Lung (tissue), 12 donors: ENCODE measurements around the gene PLEKHH3. TPM values are rescaled to one million over a fixed set of nuclear protein-coding genes. Genes with fewer than 3 reads are reported as not detected.
"Not testable (repeated sequence)": the region's sequence is repeated elsewhere in the genome, so short reads cannot be mapped to it uniquely, and the experiment has no call there.

ENCODE experiments used
- ATAC-seq: fragments of 200-7000 bp; cut with Tn5 transposase; one replicate; pipeline ENCODE4 v1.9.1; 2020; ENCODE audit warnings: moderate number of reproducible peaks; ENCODE audit not compliant: insufficient read depth, low FRiP score
- DNase-seq, 3 donors: peaks; one replicate each; pipeline ENCODE4 v3.0.0-alpha.2; 2013 to 2017
- H3K27ac ChIP-seq, 2 donors: one replicate each; pipeline ENCODE4 v1.5.1; 2013; ENCODE audit warnings: mild to moderate bottlenecking in 2 of 2, moderate library complexity in 2 of 2, control low read depth in 1 of 2, inconsistent platforms in 1 of 2, low read depth in 1 of 2, low read length in 1 of 2
- H3K27me3 ChIP-seq, 3 donors: one replicate each; pipeline ENCODE4 v1.5.1; 2013; ENCODE audit warnings: low read length in 2 of 3; ENCODE audit not compliant: control insufficient read depth in 3 of 3, insufficient read depth in 3 of 3
- H3K36me3 ChIP-seq, 4 donors: one replicate each; pipeline ENCODE4 v1.5.1; 2013; ENCODE audit warnings: low read length in 4 of 4, mild to moderate bottlenecking in 1 of 4, moderate library complexity in 1 of 4; ENCODE audit not compliant: control insufficient read depth in 4 of 4, insufficient read depth in 4 of 4
- H3K4me1 ChIP-seq, 5 donors: one replicate each; pipeline ENCODE4 v1.5.1; 2013; ENCODE audit warnings: low read length in 5 of 5, mild to moderate bottlenecking in 2 of 5, moderate library complexity in 1 of 5; ENCODE audit not compliant: control insufficient read depth in 5 of 5, insufficient read depth in 5 of 5
- H3K4me3 ChIP-seq: one replicate; pipeline ENCODE4 v1.5.1; 2013; ENCODE audit warnings: mild to moderate bottlenecking, control low read depth, moderate library complexity
- H3K9ac ChIP-seq, 2 donors: one replicate each; pipeline ENCODE4 v1.5.1; 2013; ENCODE audit warnings: low read length in 2 of 2, control low read depth in 1 of 2; ENCODE audit not compliant: insufficient read depth in 1 of 2
- H3K9me3 ChIP-seq, 4 donors: one replicate each; pipeline ENCODE4 v1.5.1; 2013; ENCODE audit warnings: low read length in 3 of 4, mild to moderate bottlenecking in 1 of 4, moderate library complexity in 1 of 4; ENCODE audit not compliant: control insufficient read depth in 4 of 4, insufficient read depth in 3 of 4
- WGBS, 2 donors: extraction: QIAGEN DNeasy Blood & Tissue Kit; methylation state at CpG; one replicate each; pipeline ENCODE4 v1.1.7; 2013; 5-methylcytosine and 5-hydroxymethylcytosine counted together
- polyA plus RNA-seq, 2 donors: library from polyadenylated mRNA; stranded (reverse); fragments of 200-250 nt; gene quantifications; one replicate each; pipeline ENCODE4 v1.2.1, GENCODE V29; 2013
- total RNA-seq, 2 donors: library from RNA; depleted of rRNA in 1 of 2; stranded (reverse); fragments of >200 nt in 1 of 2; gene quantifications; one replicate each; pipeline ENCODE4 v1.2.1, GENCODE V29; 2014 to 2021
- TF ChIP-seq, protein P1 (sequence below): IDR thresholded peaks from 2 replicates; pipeline ENCODE4 v1.5.1; 2012; ENCODE audit warnings: mild to moderate bottlenecking; ENCODE audit errors: control extremely low read depth, extremely low read depth
- donor health status: control.
- donor health status: control.
- donor health status: Bipolar disorder and iron deficiency.
- donor health status: healthy.
- donor health status: DM: yes; HTN: yes; CAD: no.

PLEKHH3 gene
- total and polyA plus RNA-seq, 4 donors = 21.2 to 30.2 (median 22.9) TPM

DNA sequence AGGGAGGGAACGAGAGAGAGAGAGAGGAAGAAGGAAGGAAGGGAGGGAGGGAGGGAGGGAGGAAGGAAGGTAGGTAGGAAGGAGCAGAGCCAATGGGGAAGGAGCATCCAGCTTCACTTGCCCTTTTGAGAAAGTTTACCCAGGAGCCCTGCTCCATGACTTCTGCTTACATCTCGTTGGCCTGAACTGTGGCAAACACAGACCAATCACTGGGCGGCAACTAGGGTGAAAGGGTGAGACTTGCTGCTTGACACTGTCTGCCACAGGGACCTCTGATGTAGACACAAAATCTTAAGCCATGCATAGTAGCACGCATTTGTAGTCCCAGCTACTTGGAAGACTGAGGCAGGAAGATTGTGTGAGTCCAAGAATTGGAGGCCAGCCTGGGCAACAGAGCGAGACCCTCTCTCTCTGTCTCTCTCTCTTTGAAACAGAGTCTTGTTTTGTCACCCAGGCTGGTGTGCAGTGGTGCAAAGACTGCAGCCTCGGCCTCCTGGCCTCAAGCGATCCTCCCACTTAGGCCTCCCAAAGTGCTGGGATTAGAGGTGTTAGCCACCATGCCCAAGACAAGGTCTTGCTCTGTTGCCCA lies 37.2 kb downstream of the PLEKHH3 start:
- TF ChIP-seq, protein P1, sequence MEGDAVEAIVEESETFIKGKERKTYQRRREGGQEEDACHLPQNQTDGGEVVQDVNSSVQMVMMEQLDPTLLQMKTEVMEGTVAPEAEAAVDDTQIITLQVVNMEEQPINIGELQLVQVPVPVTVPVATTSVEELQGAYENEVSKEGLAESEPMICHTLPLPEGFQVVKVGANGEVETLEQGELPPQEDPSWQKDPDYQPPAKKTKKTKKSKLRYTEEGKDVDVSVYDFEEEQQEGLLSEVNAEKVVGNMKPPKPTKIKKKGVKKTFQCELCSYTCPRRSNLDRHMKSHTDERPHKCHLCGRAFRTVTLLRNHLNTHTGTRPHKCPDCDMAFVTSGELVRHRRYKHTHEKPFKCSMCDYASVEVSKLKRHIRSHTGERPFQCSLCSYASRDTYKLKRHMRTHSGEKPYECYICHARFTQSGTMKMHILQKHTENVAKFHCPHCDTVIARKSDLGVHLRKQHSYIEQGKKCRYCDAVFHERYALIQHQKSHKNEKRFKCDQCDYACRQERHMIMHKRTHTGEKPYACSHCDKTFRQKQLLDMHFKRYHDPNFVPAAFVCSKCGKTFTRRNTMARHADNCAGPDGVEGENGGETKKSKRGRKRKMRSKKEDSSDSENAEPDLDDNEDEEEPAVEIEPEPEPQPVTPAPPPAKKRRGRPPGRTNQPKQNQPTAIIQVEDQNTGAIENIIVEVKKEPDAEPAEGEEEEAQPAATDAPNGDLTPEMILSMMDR = no peak
- no peak for ATAC-seq
- Histone ChIP-seq H3K27ac (no peak overlapping the region), H3K36me3 (no peaks in the 10 kb centered on the region), H3K27me3 (no peaks in the 10 kb centered on the region), H3K4me3 (no peak overlapping the region), H3K4me1 (peaks cover 0 to 1% (median 0%) of the 10 kb centered on the region in 5 donors), H3K9me3 (no peaks in the 10 kb centered on the region), H3K9ac (no peak overlapping the region)
- WGBS, 2 donors = 80 to 81% methylated on average over 6 of the region's 7 CpGs
- no peak for DNase-seq

DNA sequence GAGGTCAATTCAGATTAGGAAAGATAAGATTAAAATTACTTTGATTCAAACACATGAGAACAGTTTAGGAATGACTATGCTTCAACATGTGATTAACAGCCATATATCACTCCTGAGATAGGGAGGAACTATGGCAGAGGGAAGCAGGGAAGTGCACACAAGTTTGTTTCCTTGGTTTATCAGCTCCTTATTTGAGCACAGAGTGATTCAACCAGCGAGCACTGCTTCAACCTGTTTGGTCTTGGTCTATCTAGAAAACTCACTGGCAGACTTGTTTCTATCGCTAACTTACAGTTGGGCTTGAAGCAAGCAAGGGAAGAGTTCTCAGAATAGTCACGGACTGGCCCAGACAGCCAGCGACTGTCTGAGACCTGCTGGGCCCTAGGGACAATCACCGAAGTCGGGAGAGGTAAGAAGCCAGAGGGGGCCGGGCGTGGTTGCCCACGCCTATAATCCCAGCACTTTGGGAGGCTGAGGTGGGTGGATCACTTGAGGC lies 43.8 kb downstream of the PLEKHH3 start:
- Histone ChIP-seq H3K4me3 (no peak overlapping the region), H3K4me1 (no peaks in the 10 kb centered on the region), H3K9ac (no peak overlapping the region), H3K9me3 (no peaks in the 10 kb centered on the region), H3K36me3 (no peaks in the 10 kb centered on the region), H3K27ac (no peak overlapping the region), H3K27me3 (no peaks in the 10 kb centered on the region)
- 80 to 92% methylated on average over 9 of the region's 9 CpGs for WGBS, 2 donors
- ATAC-seq = no peak
- no peak for DNase-seq
- TF ChIP-seq, protein P1 = no peak

- Histone ChIP-seq H3K27me3 (no peaks in the 10 kb centered on the region), H3K9me3 (no peaks in the 10 kb centered on the region), H3K27ac (no peak overlapping the region), H3K36me3 (no peaks in the 10 kb centered on the region), H3K4me3 (no peak overlapping the region), H3K4me1 (no peaks in the 10 kb centered on the region), H3K9ac (no peak overlapping the region)
- WGBS, 2 donors = 67 to 78% methylated on average over 3 of the region's 3 CpGs
- ATAC-seq (no peak), DNase-seq (no peak)
- TF ChIP-seq, protein P1 = no peak
These were observed 47.3 kb downstream of the PLEKHH3 start for GRCh38 chr17:42629411-42630009.

DNA sequence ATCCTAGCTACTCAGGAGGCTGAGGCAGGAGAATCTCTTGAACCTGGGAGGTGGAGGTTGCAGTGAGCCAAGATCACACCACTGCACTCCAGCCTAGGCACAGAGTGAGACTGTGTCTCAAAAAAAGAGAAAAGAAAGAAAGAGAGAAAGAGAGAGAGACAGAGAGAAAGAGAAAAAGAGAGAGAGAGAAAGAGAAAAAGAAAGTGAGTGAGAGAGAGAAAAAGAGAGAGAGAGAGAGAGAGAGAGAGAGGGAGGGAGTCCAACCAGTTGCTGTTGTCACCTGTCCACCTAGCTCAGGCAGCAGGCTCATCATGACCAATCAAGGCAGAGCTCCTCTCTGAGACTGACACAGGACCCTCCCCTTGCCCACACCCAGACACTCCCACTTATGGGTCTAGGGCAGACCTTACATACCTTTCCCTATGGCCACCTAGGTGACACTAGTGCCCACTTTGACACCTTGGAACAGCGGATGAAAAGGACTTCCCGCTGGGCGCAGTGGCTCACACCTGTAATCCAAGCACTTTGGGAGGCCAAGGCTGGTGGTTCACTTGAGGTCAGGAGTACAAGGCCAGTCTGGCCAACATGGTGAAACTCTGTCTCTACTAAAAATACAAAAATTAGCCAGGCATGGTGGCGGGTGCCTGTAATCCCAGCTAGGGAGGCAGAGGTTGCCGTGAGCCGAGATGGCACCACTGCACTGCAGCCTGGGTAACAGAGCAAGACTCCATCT lies 49.6 kb downstream of the PLEKHH3 start:
- not testable (repeated sequence) for H3K27ac ChIP-seq, H3K9me3 ChIP-seq, H3K4me3 ChIP-seq, H3K36me3 ChIP-seq, H3K4me1 ChIP-seq, H3K9ac ChIP-seq, DNase-seq, H3K27me3 ChIP-seq, ATAC-seq
- WGBS, 2 donors = 93 to 96% methylated on average over 6 of the region's 6 CpGs
